ENCODE data around the gene LRPPRC. TPM values are rescaled to one million over a fixed set of nuclear protein-coding genes. Genes with fewer than 3 reads are reported as not detected.

LRPPRC gene
- polyA plus RNA-seq, 1 of the 3 experiments (the other 2 are of a cell fraction) = 31.4 TPM

GRCh38 chr2:43998263-43998662 is 2.5 kb upstream of the LRPPRC start:
- H3K9ac ChIP-seq = no peak overlapping the region
- H3K4me3 ChIP-seq (ENCODE audit: low read depth in 2 of 2, low read length in 1 of 2) = no peak overlapping the region
- peaks cover 9 to 14% of the 10 kb centered on the region in 2 experiments; a peak in 2 of 4 replicates for H3K4me1 ChIP-seq (ENCODE audit: control insufficient read depth in 1 of 2, insufficient read depth in 2 of 2, low read depth in 1 of 2, low read length in 1 of 2)
- H3K36me3 ChIP-seq (replicated peaks in 1 of 2; ENCODE audit: control insufficient read depth in 1 of 2, insufficient read depth in 2 of 2, low read length in 1 of 2) = peaks cover 3 to 8% of the 10 kb centered on the region in 2 experiments
- no peaks in the 10 kb centered on the region for H3K27me3 ChIP-seq (ENCODE audit: insufficient read depth)
- ChIA-PET CTCF (no interaction called here), POLR2A (no interaction called here)
- H3F3A ChIP-seq (replicated peaks; ENCODE audit: insufficient read depth) = no peaks in the 10 kb centered on the region
- peaks cover 16% of the 10 kb centered on the region for H4K20me1 ChIP-seq (ENCODE audit: insufficient read depth)
- H3K4me2 ChIP-seq = no peak overlapping the region
- H3K9me2 ChIP-seq = no peaks in the 10 kb centered on the region
- no peak overlapping the region for H3K27ac ChIP-seq (ENCODE audit: low read depth in 2 of 2, low read length in 1 of 2)
- H2AFZ ChIP-seq (ENCODE audit: low read depth) = no peak overlapping the region
- H3K79me2 ChIP-seq (ENCODE audit: insufficient read depth) = peaks cover 26% of the 10 kb centered on the region
- no peak for DNase-seq
- WGBS (ENCODE audit: low lambda C conversion rate) = 81% methylated on average over 4 of the region's 4 CpGs
- no peak for TF ChIP-seq RXRA (IDR thresholded peaks at IDR 0.05; ENCODE audit: borderline replicate concordance, low read depth)
- no peak for TF ChIP-seq MXI1 (IDR thresholded peaks at IDR 0.05; ENCODE audit: low read depth, low read length)
- no peak for TF ChIP-seq PBX3 (IDR thresholded peaks at IDR 0.05)
- TF ChIP-seq USF2 (IDR thresholded peaks at IDR 0.05; ENCODE audit: borderline replicate concordance, low read depth, low read length) = no peak
- TF ChIP-seq RCOR1 (IDR thresholded peaks at IDR 0.05; ENCODE audit: low read length) = no peak
- TF ChIP-seq FOXJ3 (CRISPR knock-in tag; IDR thresholded peaks at IDR 0.05) = no peak
- no peak for TF ChIP-seq REST (IDR thresholded peaks at IDR 0.05; ENCODE audit: low read depth, low read length)
- TF ChIP-seq ZBTB33 (IDR thresholded peaks at IDR 0.05; ENCODE audit: borderline replicate concordance, low read depth) = no peak
- TF ChIP-seq NFIC (IDR thresholded peaks at IDR 0.05; ENCODE audit: borderline replicate concordance) = no peak
- TF ChIP-seq GATA2 (CRISPR knock-in tag; IDR thresholded peaks at IDR 0.05) = no peak
- no peak for TF ChIP-seq MEF2A (IDR thresholded peaks at IDR 0.05; ENCODE audit: borderline replicate concordance, low read depth)
- TF ChIP-seq JUND (IDR thresholded peaks at IDR 0.05) = no peak
- TF ChIP-seq CTCF (IDR thresholded peaks at IDR 0.05) = no peak
- TF ChIP-seq TEAD4 (IDR thresholded peaks at IDR 0.05; ENCODE audit: borderline replicate concordance, insufficient read depth) = no peak
- no peak for TF ChIP-seq SMC3 (IDR thresholded peaks at IDR 0.05; ENCODE audit: low read depth, low read length)
- TF ChIP-seq RAD21 (IDR thresholded peaks at IDR 0.05; ENCODE audit: low read length) = no peak
- no peak for TF ChIP-seq GABPA (IDR thresholded peaks at IDR 0.05; ENCODE audit: low read depth)
- no peaks in the 10 kb centered on the region; the same call in 1 of the 2 replicates for H3K9me3 ChIP-seq

All from SK-N-SH (cell line).